Lower lobe of right lung (tissue), 2 donors: ENCODE measurements around the gene BBOX1. TPM values are rescaled to one million over a fixed set of nuclear protein-coding genes. Genes with fewer than 3 reads are reported as not detected.

ENCODE experiments used
- ATAC-seq, 2 donors: fragments of 200-7000 bp; cut with Tn5 transposase; one replicate each; pipeline ENCODE4 v1.9.1; 2020 to 2022; ENCODE audit warnings: mild to moderate bottlenecking in 2 of 2, moderate library complexity in 2 of 2
- DNase-seq: peaks from one replicate; pipeline ENCODE4 v3.0.0-alpha.2; 2020
- H3K27ac ChIP-seq: fragments of 200-600 bp; one replicate; pipeline ENCODE4 v1.8.0; 2022
- H3K27me3 ChIP-seq: fragments of 200-600 bp; one replicate; pipeline ENCODE4 v1.8.0; 2022; ENCODE audit warnings: low read depth
- H3K36me3 ChIP-seq: fragments of 200-600 bp; one replicate; pipeline ENCODE4 v1.8.0; 2022; ENCODE audit warnings: mild to moderate bottlenecking
- H3K4me1 ChIP-seq: fragments of 200-600 bp; one replicate; pipeline ENCODE4 v1.8.0; 2022
- H3K4me3 ChIP-seq: fragments of 200-600 bp; one replicate; pipeline ENCODE4 v1.8.0; 2022; ENCODE audit warnings: mild to moderate bottlenecking
- H3K9me3 ChIP-seq: fragments of 200-600 bp; one replicate; pipeline ENCODE4 v1.8.0; 2022
- intact Hi-C: fragments of 100-400 bp; cut with DNase I; formaldehyde crosslinking; loops from one replicate; pipeline ENCODE4 v1.11.0; 2022
- total RNA-seq: library from RNA; stranded (reverse); fragmentation: NEBNext Ultra II Directional; extraction: Animal tissue kit (Norgen Biotek cat#: 25700); gene quantifications from one replicate; pipeline ENCODE4 v1.2.1, GENCODE V29; 2021
- TF ChIP-seq, protein P1 (sequence below): fragments of 200-600 bp; IDR thresholded peaks from one replicate; pipeline ENCODE4 v1.8.0; 2022; ENCODE audit warnings: antibody characterized with exemption, mild to moderate bottlenecking
- donor health status: DM: no; HTN: yes; CAD: no; lungs with severe emphysema.

Gene BBOX1
- total RNA-seq, 1 donor from 2014 or later: 0.38 TPM

DNA sequence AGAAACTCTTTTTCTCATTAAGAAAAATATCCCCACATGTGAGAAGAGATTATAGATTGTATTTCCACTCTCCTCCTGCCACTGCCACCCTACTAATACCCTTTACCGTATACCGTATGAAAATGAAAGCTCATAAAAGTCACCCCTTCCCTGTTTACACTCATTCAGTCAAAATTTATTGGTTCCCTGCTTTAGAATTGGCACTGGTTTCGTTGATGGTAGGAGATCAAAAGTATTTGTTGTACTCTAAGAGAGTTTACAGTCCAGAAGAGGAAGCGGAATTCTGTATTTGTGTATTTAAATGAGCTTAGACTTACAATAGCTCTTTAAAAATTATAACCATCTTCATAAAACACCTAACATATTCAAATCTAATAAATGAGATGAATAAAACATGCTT lies 68.2 kb downstream of the BBOX1 start:
- DNase-seq (no peak), ATAC-seq (no peak)
- Histone ChIP-seq H3K27ac (no peak overlapping the region), H3K9me3 (no peaks in the 10 kb centered on the region), H3K36me3 (no peaks in the 10 kb centered on the region), H3K4me1 (no peaks in the 10 kb centered on the region), H3K4me3 (no peak overlapping the region), H3K27me3 (no peaks in the 10 kb centered on the region)
- intact Hi-C loops: no loop called here
- TF ChIP-seq, protein P1, sequence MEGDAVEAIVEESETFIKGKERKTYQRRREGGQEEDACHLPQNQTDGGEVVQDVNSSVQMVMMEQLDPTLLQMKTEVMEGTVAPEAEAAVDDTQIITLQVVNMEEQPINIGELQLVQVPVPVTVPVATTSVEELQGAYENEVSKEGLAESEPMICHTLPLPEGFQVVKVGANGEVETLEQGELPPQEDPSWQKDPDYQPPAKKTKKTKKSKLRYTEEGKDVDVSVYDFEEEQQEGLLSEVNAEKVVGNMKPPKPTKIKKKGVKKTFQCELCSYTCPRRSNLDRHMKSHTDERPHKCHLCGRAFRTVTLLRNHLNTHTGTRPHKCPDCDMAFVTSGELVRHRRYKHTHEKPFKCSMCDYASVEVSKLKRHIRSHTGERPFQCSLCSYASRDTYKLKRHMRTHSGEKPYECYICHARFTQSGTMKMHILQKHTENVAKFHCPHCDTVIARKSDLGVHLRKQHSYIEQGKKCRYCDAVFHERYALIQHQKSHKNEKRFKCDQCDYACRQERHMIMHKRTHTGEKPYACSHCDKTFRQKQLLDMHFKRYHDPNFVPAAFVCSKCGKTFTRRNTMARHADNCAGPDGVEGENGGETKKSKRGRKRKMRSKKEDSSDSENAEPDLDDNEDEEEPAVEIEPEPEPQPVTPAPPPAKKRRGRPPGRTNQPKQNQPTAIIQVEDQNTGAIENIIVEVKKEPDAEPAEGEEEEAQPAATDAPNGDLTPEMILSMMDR: no peak

DNA sequence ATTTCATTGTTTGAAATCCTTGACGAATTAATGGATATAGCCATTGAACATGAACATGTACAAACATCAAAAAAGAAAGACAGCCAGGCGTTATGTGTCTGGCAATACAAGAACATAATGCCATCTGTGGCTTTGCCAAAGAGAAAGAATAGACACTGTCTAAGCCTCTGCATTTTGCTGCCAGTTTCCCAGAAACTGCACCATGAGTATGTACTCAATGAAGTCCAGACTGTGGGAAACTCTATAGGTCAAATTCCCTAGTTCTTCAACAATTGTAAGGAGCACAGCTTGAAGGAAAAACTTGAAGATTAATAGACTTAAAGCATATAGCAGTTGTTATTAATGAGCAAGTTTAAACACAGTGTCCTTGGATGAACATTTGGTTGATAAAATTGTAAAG lies 71.3 kb downstream of the BBOX1 start:
- no peak overlapping the region for H3K4me3 ChIP-seq
- no peak for ATAC-seq
- H3K27me3 ChIP-seq: no peaks in the 10 kb centered on the region
- no peak overlapping the region for H3K27ac ChIP-seq
- H3K4me1 ChIP-seq: no peaks in the 10 kb centered on the region
- TF ChIP-seq, protein P1: no peak
- no peaks in the 10 kb centered on the region for H3K36me3 ChIP-seq
- intact Hi-C loops: no loop called here
- no peaks in the 10 kb centered on the region for H3K9me3 ChIP-seq
- no peak for DNase-seq

DNA sequence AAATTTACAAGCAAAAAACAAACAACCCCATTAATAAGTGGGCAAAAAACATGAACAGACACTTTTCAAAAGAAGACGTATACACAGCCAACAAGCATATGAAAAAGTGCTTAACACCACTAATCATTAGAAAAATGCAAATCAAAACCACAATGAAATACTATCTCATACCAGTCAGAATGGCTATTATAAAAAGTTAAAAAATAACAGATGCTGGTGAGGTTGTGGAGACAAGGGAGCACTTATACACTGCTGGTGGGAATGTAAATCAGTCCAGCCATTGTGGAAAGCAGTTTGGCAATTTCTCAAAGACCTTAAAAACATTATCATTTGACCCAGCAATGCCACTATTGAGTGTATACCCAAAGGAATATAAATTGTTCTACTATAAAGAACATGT lies 72.3 kb downstream of the BBOX1 start:
- intact Hi-C loops: no loop called here
- Histone ChIP-seq H3K36me3 (no peaks in the 10 kb centered on the region), H3K27me3 (no peaks in the 10 kb centered on the region), H3K4me3 (no peak overlapping the region), H3K9me3 (no peaks in the 10 kb centered on the region), H3K4me1 (no peaks in the 10 kb centered on the region), H3K27ac (no peak overlapping the region)
- TF ChIP-seq, protein P1: no peak
- ATAC-seq (no peak), DNase-seq (no peak)

DNA sequence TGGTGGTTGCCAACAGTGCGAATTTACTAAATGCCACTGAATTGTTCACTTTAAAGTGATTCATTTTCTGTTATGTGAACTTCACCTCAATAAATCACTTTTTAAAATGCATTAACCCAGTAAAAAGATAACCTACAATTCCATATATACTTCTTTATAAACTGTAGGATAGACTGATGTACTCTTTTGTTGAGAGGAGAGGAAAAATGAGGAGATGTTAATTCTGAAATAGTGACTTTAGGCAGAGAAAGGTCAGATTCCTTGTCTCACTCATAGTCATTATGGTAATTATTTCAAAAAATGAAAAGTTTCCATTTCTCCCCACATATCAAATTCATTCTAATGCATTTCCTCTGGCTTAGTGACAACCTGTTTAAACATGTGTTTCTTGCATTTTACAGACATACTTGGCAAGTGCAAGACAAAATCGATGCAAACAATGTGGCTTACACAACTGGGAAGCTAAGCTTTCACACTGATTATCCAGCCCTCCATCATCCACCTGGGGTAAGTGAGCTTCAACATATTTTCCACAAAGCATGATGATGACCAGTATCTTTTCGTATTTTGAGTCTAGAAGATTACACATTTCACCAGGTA lies 74.5 kb downstream of the BBOX1 start:
- intact Hi-C loops: no loop called here
- Histone ChIP-seq H3K4me1 (no peaks in the 10 kb centered on the region), H3K9me3 (no peaks in the 10 kb centered on the region), H3K36me3 (no peaks in the 10 kb centered on the region), H3K27me3 (no peaks in the 10 kb centered on the region), H3K4me3 (no peak overlapping the region), H3K27ac (no peak overlapping the region)
- TF ChIP-seq, protein P1: no peak
- ATAC-seq (no peak), DNase-seq (no peak)

DNA sequence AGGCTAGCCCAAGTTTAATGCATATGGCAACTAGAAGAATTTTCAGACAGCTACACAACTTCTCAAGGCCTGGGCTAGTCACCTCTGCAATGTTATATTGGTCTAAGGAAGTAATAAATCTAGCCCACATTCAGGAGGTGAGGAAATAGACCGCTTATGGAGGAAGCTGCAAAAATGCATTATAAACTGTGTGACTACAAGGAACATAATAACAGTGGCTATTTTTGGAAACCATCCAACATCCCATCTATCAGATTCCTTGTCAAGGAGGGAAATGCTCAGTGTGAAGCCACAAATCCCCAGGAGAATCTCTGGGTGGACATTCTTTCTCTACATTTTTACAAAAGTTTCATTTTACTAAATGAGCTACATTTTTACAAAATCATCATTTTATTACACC lies 76.1 kb downstream of the BBOX1 start:
- intact Hi-C loops: no loop called here

More for the DNA sequence above, 76.1 kb downstream of the BBOX1 start:
- TF ChIP-seq, protein P1: no peak
- no peaks in the 10 kb centered on the region for H3K4me1 ChIP-seq
- DNase-seq (no peak), ATAC-seq (no peak)
- no peak overlapping the region for H3K27ac ChIP-seq
- H3K9me3 ChIP-seq: no peaks in the 10 kb centered on the region
- no peaks in the 10 kb centered on the region for H3K27me3 ChIP-seq
- H3K4me3 ChIP-seq: no peak overlapping the region
- H3K36me3 ChIP-seq: no peaks in the 10 kb centered on the region
